ENCODE results near the gene KTN1. TPM values are rescaled to one million over a fixed set of nuclear protein-coding genes. Genes with fewer than 3 reads are reported as not detected.

KTN1 gene
- 102 TPM for total RNA-seq
- 125 TPM for polyA plus RNA-seq
- long read RNA-seq, donor 1 = 0 reads
- long read RNA-seq, donor 2 = 0 reads
- long read RNA-seq, donor 3, full-length matches to known transcripts = 1 of 17 reads
- long read RNA-seq, donor 3, partial matches to known transcripts = 16 of 17 reads
- long read RNA-seq, donor 3, other reads (novel, unspliced or antisense) = 0 of 17 reads
- long read RNA-seq, donor 4, partial matches to known transcripts = 11 of 12 reads
- long read RNA-seq, donor 4, other reads (novel, unspliced or antisense) = 0 of 12 reads
- long read RNA-seq, donor 5, full-length matches to known transcripts = 6 of 59 reads
- long read RNA-seq, donor 5, partial matches to known transcripts = 53 of 59 reads
- long read RNA-seq, donor 5, other reads (novel, unspliced or antisense) = 0 of 59 reads
- long read RNA-seq, donor 6, full-length matches to known transcripts = 4 of 11 reads
- long read RNA-seq, donor 6, partial matches to known transcripts = 7 of 11 reads
- long read RNA-seq, donor 6, other reads (novel, unspliced or antisense) = 0 of 11 reads
- long read RNA-seq, donor 7, full-length matches to known transcripts = 2 of 23 reads
- long read RNA-seq, donor 7, partial matches to known transcripts = 21 of 23 reads
- long read RNA-seq, donor 7, other reads (novel, unspliced or antisense) = 0 of 23 reads
- long read RNA-seq, donor 8 = 0 reads
- long read RNA-seq, donor 9, full-length matches to known transcripts = 3 of 19 reads
- long read RNA-seq, donor 9, partial matches to known transcripts = 16 of 19 reads
- long read RNA-seq, donor 9, other reads (novel, unspliced or antisense) = 0 of 19 reads
- long read RNA-seq, donor 10, full-length matches to known transcripts = 2 of 37 reads
- long read RNA-seq, donor 10, partial matches to known transcripts = 35 of 37 reads
- long read RNA-seq, donor 10, other reads (novel, unspliced or antisense) = 0 of 37 reads

DNA sequence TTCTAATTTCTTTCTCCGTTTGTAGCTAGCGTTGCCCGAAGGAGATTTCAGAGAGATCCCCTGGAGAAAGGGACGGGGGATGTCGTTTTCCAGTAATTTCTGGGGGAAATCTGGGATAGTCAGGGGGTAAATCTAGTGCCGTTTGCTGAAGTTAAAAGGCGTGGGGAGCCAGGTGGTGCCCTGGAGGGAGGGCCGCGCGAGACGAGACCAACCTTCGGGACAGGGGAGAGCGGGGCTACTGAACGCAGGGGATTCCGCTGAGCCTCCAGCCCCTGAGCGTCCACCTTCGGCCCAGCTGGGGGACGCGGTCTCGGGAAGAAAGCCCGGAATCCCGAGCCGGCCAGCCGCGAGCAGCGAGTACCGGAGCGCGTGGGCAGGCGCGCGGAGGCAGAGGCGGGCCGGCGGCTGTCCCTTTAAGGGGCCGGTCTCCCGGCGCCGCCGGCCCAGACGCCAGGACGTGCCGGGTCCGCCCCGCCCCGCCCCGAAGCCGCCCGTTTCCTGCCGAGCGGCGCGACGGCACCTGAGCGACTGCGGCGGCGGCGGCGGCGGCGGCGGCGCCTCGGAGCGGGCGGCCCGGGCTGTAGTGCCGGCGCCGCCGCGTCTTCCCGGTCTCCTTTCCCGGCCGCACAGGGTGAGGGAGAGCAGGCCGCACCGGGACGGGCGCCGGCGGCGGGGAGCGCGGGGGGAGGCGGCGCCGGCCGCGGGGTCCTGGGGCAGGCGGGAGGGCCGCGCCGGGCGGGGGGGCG, at the start of gene KTN1:
Gene KTN1, plus strand, starts transcription at position 484 of the 746 bp plus-strand sequence. CDS start 31,842 bp downstream, outside the sequence.
- H3K36me3 ChIP-seq (ENCODE audit: control insufficient read depth in 2 of 2, insufficient read depth in 2 of 2, low read length in 1 of 2) = no peaks in the 10 kb centered on the region
- H3K9me3 ChIP-seq (ENCODE audit: control insufficient read depth in 2 of 2, insufficient read depth in 1 of 2, low read length in 1 of 2) = no peaks in the 10 kb centered on the region
- peak; percentile 38 to 90 (median 71) for DNase-seq (ENCODE audit: low read depth in 6 of 9, low spot score in 9 of 9)
- peak within 1 kb of the TSS; percentile 67 to 95 for H3K27ac ChIP-seq (ENCODE audit: low read depth in 1 of 2, low read length in 1 of 2)
- no peaks in the 10 kb centered on the region for H3K27me3 ChIP-seq (ENCODE audit: control insufficient read depth in 2 of 2, insufficient read depth in 1 of 2, low read length in 1 of 2)
- H3K4me1 ChIP-seq (ENCODE audit: control insufficient read depth in 2 of 2, insufficient read depth in 2 of 2, low read length in 2 of 2) = peaks cover 13 to 15% of the 10 kb centered on the region in 2 donors
- peak within 1 kb of the TSS; percentile 85 to 97 for H3K4me3 ChIP-seq (ENCODE audit: low read length in 2 of 2)
- WGBS = under 1% methylated on average over 96 of the region's 96 CpGs

GRCh38 chr14:55530464-55530863, 49.5 kb upstream of the KTN1 start:
- Histone ChIP-seq H3K9me3 (ENCODE audit: control insufficient read depth in 2 of 2, insufficient read depth in 1 of 2, low read length in 1 of 2) (no peaks in the 10 kb centered on the region), H3K4me3 (ENCODE audit: low read length in 2 of 2) (no peak overlapping the region), H3K27me3 (ENCODE audit: control insufficient read depth in 2 of 2, insufficient read depth in 1 of 2, low read length in 1 of 2) (no peaks in the 10 kb centered on the region), H3K4me1 (ENCODE audit: control insufficient read depth in 2 of 2, insufficient read depth in 2 of 2, low read length in 2 of 2) (no peaks in the 10 kb centered on the region), H3K27ac (ENCODE audit: low read depth in 1 of 2, low read length in 1 of 2) (no peak overlapping the region), H3K36me3 (ENCODE audit: control insufficient read depth in 2 of 2, insufficient read depth in 2 of 2, low read length in 1 of 2) (no peaks in the 10 kb centered on the region)
- no peak for DNase-seq (ENCODE audit: low read depth in 6 of 9, low spot score in 9 of 9)
- 95% methylated on average over 3 of the region's 3 CpGs for WGBS

- Histone ChIP-seq H3K9me3 (ENCODE audit: control insufficient read depth in 2 of 2, insufficient read depth in 1 of 2, low read length in 1 of 2) (no peaks in the 10 kb centered on the region), H3K27ac (ENCODE audit: low read depth in 1 of 2, low read length in 1 of 2) (no peak overlapping the region), H3K27me3 (ENCODE audit: control insufficient read depth in 2 of 2, insufficient read depth in 1 of 2, low read length in 1 of 2) (no peaks in the 10 kb centered on the region), H3K36me3 (ENCODE audit: control insufficient read depth in 2 of 2, insufficient read depth in 2 of 2, low read length in 1 of 2) (no peaks in the 10 kb centered on the region), H3K4me1 (ENCODE audit: control insufficient read depth in 2 of 2, insufficient read depth in 2 of 2, low read length in 2 of 2) (no peaks in the 10 kb centered on the region), H3K4me3 (ENCODE audit: low read length in 2 of 2) (no peak overlapping the region)
- DNase-seq (ENCODE audit: low read depth in 6 of 9, low spot score in 9 of 9) = no peak
- WGBS = 94% methylated on average over 7 of the region's 7 CpGs
Measured at GRCh38 chr14:55532645-55533344, 47.2 kb upstream of the KTN1 start.

DNA sequence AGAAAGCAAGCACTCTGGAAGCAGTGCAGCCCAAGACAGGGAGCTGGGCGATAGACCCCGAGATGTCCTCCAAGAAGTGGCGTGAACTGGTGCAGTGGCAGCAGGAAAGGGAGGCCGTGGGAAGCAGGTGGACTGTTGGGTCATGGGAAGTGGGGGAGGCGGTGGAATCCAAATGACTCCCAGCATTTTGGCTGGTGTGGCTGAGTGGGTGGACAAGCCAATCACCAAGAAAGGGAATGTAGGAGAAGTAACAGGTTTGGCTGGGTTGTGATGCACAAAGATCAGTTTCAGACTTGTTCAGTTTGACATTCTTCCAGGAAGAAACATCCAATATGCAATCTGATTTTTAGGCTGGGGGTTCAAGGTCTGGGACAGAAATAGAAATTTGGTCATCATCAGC, 46.0 kb upstream of the KTN1 start:
- H3K9me3 ChIP-seq (ENCODE audit: control insufficient read depth in 2 of 2, insufficient read depth in 1 of 2, low read length in 1 of 2) = no peaks in the 10 kb centered on the region
- H3K27ac ChIP-seq (ENCODE audit: low read depth in 1 of 2, low read length in 1 of 2) = no peak overlapping the region
- no peaks in the 10 kb centered on the region for H3K27me3 ChIP-seq (ENCODE audit: control insufficient read depth in 2 of 2, insufficient read depth in 1 of 2, low read length in 1 of 2)
- H3K36me3 ChIP-seq (ENCODE audit: control insufficient read depth in 2 of 2, insufficient read depth in 2 of 2, low read length in 1 of 2) = no peaks in the 10 kb centered on the region
- 91% methylated on average over 5 of the region's 5 CpGs for WGBS
- DNase-seq (ENCODE audit: low read depth in 6 of 9, low spot score in 9 of 9) = no peak
- no peaks in the 10 kb centered on the region for H3K4me1 ChIP-seq (ENCODE audit: control insufficient read depth in 2 of 2, insufficient read depth in 2 of 2, low read length in 2 of 2)
- H3K4me3 ChIP-seq (ENCODE audit: low read length in 2 of 2) = no peak overlapping the region

DNA sequence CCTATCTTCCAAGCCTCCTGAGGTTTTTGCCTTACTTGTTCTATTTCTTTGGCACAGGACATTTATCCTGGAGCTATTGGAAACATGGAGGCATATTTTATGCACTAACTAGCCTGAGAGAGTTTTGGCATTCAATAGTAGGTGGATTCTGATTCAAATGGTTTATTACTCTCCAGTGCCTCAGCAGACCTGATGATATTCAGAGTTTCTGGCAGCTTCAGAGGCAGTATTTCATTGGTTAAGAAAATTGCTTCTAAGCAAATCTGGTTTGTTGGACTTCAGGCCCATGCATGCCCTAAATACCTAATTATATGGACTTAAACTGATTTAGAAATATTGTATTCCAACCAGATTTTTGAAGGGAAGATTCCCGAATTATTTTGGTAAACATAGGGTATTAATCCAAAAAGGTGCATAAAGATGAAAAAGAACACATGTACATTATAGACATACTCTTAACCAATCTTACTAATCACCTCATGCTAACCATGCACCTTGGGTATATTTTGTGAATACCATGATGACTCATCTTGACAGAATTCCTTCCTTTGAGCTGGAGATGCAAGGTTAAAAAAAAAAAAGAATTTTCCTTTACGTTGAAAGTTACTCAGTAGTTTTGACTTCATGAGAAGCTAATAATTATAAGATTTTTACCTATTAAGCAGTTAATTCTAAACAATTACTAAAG, 44.3 kb upstream of the KTN1 start:
- 89% methylated on average over 2 of the region's 2 CpGs for whole genome bisulfite sequencing
- no peak overlapping the region for H3K4me3 ChIP-seq (ENCODE audit: low read length in 2 of 2)
- no peak overlapping the region for H3K27ac ChIP-seq (ENCODE audit: low read depth in 1 of 2, low read length in 1 of 2)

DNA sequence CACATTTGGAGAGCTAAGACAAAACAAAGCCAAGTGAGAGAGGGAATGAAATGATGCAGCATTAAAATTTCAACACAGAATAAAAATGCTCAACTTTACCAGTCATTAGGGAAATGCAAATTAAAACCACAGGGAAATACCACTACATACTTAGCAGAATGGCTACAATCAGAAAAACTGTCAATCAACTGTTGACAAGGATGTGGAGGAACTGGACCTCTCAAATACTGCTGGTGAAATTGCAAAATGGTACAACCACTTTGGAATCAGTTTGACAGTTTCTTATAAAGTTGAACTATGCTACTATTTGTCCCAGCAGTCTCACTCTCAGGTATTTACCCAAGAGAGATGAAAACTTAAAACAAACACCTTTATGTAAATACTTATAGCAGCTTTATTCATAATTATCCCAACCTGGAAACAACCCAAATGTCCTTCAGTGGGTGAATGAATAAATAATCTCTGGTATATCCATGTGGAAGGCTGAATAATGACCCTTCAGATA, 43.8 kb upstream of the KTN1 start:
- H3K4me3 ChIP-seq (ENCODE audit: low read length in 2 of 2) = no peak overlapping the region
- no peak overlapping the region for H3K27ac ChIP-seq (ENCODE audit: low read depth in 1 of 2, low read length in 1 of 2)
- no peak for DNase-seq (ENCODE audit: low read depth in 6 of 9, low spot score in 9 of 9)
- H3K9me3 ChIP-seq (ENCODE audit: control insufficient read depth in 2 of 2, insufficient read depth in 1 of 2, low read length in 1 of 2) = no peaks in the 10 kb centered on the region
- no peaks in the 10 kb centered on the region for H3K36me3 ChIP-seq (ENCODE audit: control insufficient read depth in 2 of 2, insufficient read depth in 2 of 2, low read length in 1 of 2)
- no peaks in the 10 kb centered on the region for H3K4me1 ChIP-seq (ENCODE audit: control insufficient read depth in 2 of 2, insufficient read depth in 2 of 2, low read length in 2 of 2)
- no peaks in the 10 kb centered on the region for H3K27me3 ChIP-seq (ENCODE audit: control insufficient read depth in 2 of 2, insufficient read depth in 1 of 2, low read length in 1 of 2)

More for the DNA sequence above, 44.3 kb upstream of the KTN1 start:
- no peaks in the 10 kb centered on the region for H3K27me3 ChIP-seq (ENCODE audit: control insufficient read depth in 2 of 2, insufficient read depth in 1 of 2, low read length in 1 of 2)
- H3K4me1 ChIP-seq (ENCODE audit: control insufficient read depth in 2 of 2, insufficient read depth in 2 of 2, low read length in 2 of 2) = no peaks in the 10 kb centered on the region
- no peak for DNase-seq (ENCODE audit: low read depth in 6 of 9, low spot score in 9 of 9)
- no peaks in the 10 kb centered on the region for H3K36me3 ChIP-seq (ENCODE audit: control insufficient read depth in 2 of 2, insufficient read depth in 2 of 2, low read length in 1 of 2)
- H3K9me3 ChIP-seq (ENCODE audit: control insufficient read depth in 2 of 2, insufficient read depth in 1 of 2, low read length in 1 of 2) = no peaks in the 10 kb centered on the region

GRCh38 chr14:55537782-55538181, 42.2 kb upstream of the KTN1 start:
- H3K27me3 ChIP-seq (ENCODE audit: control insufficient read depth in 2 of 2, insufficient read depth in 1 of 2, low read length in 1 of 2) = no peaks in the 10 kb centered on the region
- H3K4me3 ChIP-seq (ENCODE audit: low read length in 2 of 2) = no peak overlapping the region
- H3K9me3 ChIP-seq (ENCODE audit: control insufficient read depth in 2 of 2, insufficient read depth in 1 of 2, low read length in 1 of 2) = no peaks in the 10 kb centered on the region
- DNase-seq (ENCODE audit: low read depth in 6 of 9, low spot score in 9 of 9) = no peak
- H3K36me3 ChIP-seq (ENCODE audit: control insufficient read depth in 2 of 2, insufficient read depth in 2 of 2, low read length in 1 of 2) = no peaks in the 10 kb centered on the region
- H3K27ac ChIP-seq (ENCODE audit: low read depth in 1 of 2, low read length in 1 of 2) = no peak overlapping the region
- H3K4me1 ChIP-seq (ENCODE audit: control insufficient read depth in 2 of 2, insufficient read depth in 2 of 2, low read length in 2 of 2) = no peaks in the 10 kb centered on the region

DNA sequence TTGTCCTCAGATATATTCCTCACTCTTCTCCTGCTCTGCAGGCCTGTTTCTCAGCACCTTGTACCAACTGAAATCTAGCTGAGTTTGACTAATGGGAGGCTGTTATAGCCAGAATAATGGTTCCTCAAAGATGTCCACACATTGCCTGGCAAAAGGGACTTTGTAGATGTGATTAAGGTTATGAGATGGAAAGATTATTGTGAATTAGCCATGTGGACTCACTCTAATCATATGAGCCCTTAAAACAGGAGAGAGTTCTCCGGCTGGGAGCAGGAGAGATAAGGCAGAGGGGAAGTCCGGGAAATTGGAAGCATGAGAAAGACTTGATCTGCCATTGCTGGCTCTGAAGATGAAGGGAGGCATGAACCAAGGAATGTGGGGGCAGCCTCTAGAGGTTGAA, 40.0 kb upstream of the KTN1 start:
- Histone ChIP-seq H3K27me3 (ENCODE audit: control insufficient read depth in 2 of 2, insufficient read depth in 1 of 2, low read length in 1 of 2) (no peaks in the 10 kb centered on the region), H3K4me3 (ENCODE audit: low read length in 2 of 2) (no peak overlapping the region), H3K9me3 (ENCODE audit: control insufficient read depth in 2 of 2, insufficient read depth in 1 of 2, low read length in 1 of 2) (no peaks in the 10 kb centered on the region), H3K36me3 (ENCODE audit: control insufficient read depth in 2 of 2, insufficient read depth in 2 of 2, low read length in 1 of 2) (no peaks in the 10 kb centered on the region), H3K27ac (ENCODE audit: low read depth in 1 of 2, low read length in 1 of 2) (no peak overlapping the region), H3K4me1 (ENCODE audit: control insufficient read depth in 2 of 2, insufficient read depth in 2 of 2, low read length in 2 of 2) (no peaks in the 10 kb centered on the region)
- WGBS = 99% methylated on average over 2 of the region's 2 CpGs
- DNase-seq (ENCODE audit: low read depth in 6 of 9, low spot score in 9 of 9) = no peak

All from thymus (tissue), 14 donors.